GM23338 (cell line): ENCODE results near the gene OR5H2. TPM values are rescaled to one million over a fixed set of nuclear protein-coding genes. Genes with fewer than 3 reads are reported as not detected.
A peak's percentile ranks its signal among the peaks of the same experiment; 100 is the strongest.

Experiments used
- ATAC-seq: fragments of 200-7000 bp; cut with Tn5 transposase; 3 replicates; pipeline ENCODE4 v1.9.1; 2020
- DNase-seq: peaks from one replicate; pipeline ENCODE4 v3.0.0-alpha.2; 2015; ENCODE audit warnings: low spot score
- H2AFZ ChIP-seq: fragments of 200-600 bp; sonication (generic); 2 replicates; pipeline ENCODE4 v1.8.0; 2016; ENCODE audit warnings: antibody characterized with exemption, mild to moderate bottlenecking, moderate library complexity
- H3F3A ChIP-seq: fragments of 200-600 bp; sonication (generic); replicated peaks from 2 replicates; pipeline ENCODE4 v1.8.0; 2017; ENCODE audit warnings: antibody characterized with exemption, mixed run types, low read depth
- H3K27ac ChIP-seq: fragments of 200-600 bp; sonication (generic); 2 replicates; pipeline ENCODE4 v1.6.1; 2016; ENCODE audit warnings: low read depth
- H3K27me3 ChIP-seq: fragments of 200-600 bp; sonication (generic); 2 replicates; pipeline ENCODE4 v1.8.0; 2016; ENCODE audit warnings: mild to moderate bottlenecking, mixed run types, moderate library complexity; ENCODE audit not compliant: insufficient read depth
- H3K36me3 ChIP-seq: fragments of 200-600 bp; sonication (generic); 2 replicates; pipeline ENCODE4 v1.8.0; 2016; ENCODE audit warnings: mild to moderate bottlenecking; ENCODE audit not compliant: insufficient read depth
- H3K4me1 ChIP-seq: fragments of 200-600 bp; sonication (generic); 2 replicates; pipeline ENCODE4 v1.8.0; 2016; ENCODE audit warnings: mild to moderate bottlenecking, moderate library complexity; ENCODE audit not compliant: insufficient read depth
- H3K4me2 ChIP-seq: fragments of 200-600 bp; sonication (generic); 2 replicates; pipeline ENCODE4 v1.7.1; 2017; ENCODE audit warnings: mixed run types
- H3K4me3 ChIP-seq: fragments of 200-600 bp; sonication (generic); 2 replicates; pipeline ENCODE4 v1.6.1; 2016; ENCODE audit warnings: mixed run types
- H3K79me2 ChIP-seq: fragments of 200-600 bp; sonication (generic); replicated peaks from 2 replicates; pipeline ENCODE4 v1.8.0; 2017; ENCODE audit warnings: mild to moderate bottlenecking; ENCODE audit not compliant: insufficient read depth
- H3K9me2 ChIP-seq: fragments of 200-600 bp; sonication (generic); 2 replicates; pipeline ENCODE4 v1.8.0; 2017; ENCODE audit not compliant: insufficient read depth
- H4K20me1 ChIP-seq: fragments of 200-600 bp; sonication (generic); replicated peaks from 2 replicates; pipeline ENCODE4 v1.8.0; 2017; ENCODE audit warnings: mild to moderate bottlenecking; ENCODE audit not compliant: insufficient read depth
- H3K27ac Mint-ChIP-seq: 2 replicates; pipeline ENCODE4 v1.8.0; 2020; ENCODE audit warnings: inconsistent platforms, mild to moderate bottlenecking, moderate library complexity, mixed read lengths
- H3K27me3 Mint-ChIP-seq: 3 replicates; pipeline ENCODE4 v1.8.0; 2022; ENCODE audit warnings: low read depth, mild to moderate bottlenecking, moderate library complexity, mixed read lengths, inconsistent platforms; ENCODE audit not compliant: insufficient read depth, poor library complexity
- H3K36me3 Mint-ChIP-seq: 3 replicates; pipeline ENCODE4 v1.8.0; 2021; ENCODE audit warnings: low read depth, mild to moderate bottlenecking, inconsistent platforms, moderate library complexity, mixed read lengths
- H3K4me1 Mint-ChIP-seq: 3 replicates; pipeline ENCODE4 v1.8.0; 2020; ENCODE audit warnings: mild to moderate bottlenecking, inconsistent platforms, mixed read lengths
- H3K4me3 Mint-ChIP-seq: 3 replicates; pipeline ENCODE4 v1.8.0; 2021; ENCODE audit warnings: moderate library complexity, mild to moderate bottlenecking, inconsistent platforms, mixed read lengths
- H3K9me3 Mint-ChIP-seq: 3 replicates; pipeline ENCODE4 v1.8.0; 2020; ENCODE audit warnings: moderate library complexity, mild to moderate bottlenecking, inconsistent platforms, mixed read lengths
- CREB1 ChIP-seq: fragments of 250-450 bp; sonication (Bioruptor Pico); IDR thresholded peaks from 2 replicates; pipeline ENCODE4 v1.5.0; 2020; ENCODE audit warnings: low read depth, mild to moderate bottlenecking, moderate library complexity
- CTCF ChIP-seq, 2 experiments: fragments of 200-600 bp in 1 of 2; sonication (generic) in 1 of 2; conservative IDR thresholded peaks; 2 replicates each; pipeline versions ENCODE4 v1.5.1 to v1.6.1; 2016 to 2017; ENCODE audit warnings: antibody characterized with exemption in 2 of 2, low read depth in 2 of 2, mild to moderate bottlenecking in 2 of 2, moderate library complexity in 1 of 2
- JUNB ChIP-seq: IDR thresholded peaks from one replicate; pipeline ENCODE4 v1.6.1; 2016; ENCODE audit warnings: antibody characterized with exemption; ENCODE audit not compliant: unreplicated experiment
- REST ChIP-seq: IDR thresholded peaks from one replicate; pipeline ENCODE4 v1.6.1; 2018; ENCODE audit warnings: antibody characterized with exemption; ENCODE audit not compliant: unreplicated experiment
- ZNF114 ChIP-seq: fragments of 250-450 bp; sonication (Bioruptor Pico); IDR thresholded peaks from 2 replicates; pipeline ENCODE4 v1.5.0; 2020; ENCODE audit warnings: mild to moderate bottlenecking, moderate library complexity
- ZNF331 ChIP-seq: fragments of 250-450 bp; sonication (Bioruptor Pico); IDR thresholded peaks from 2 replicates; pipeline ENCODE4 v1.5.0; 2020; ENCODE audit warnings: low read depth, mild to moderate bottlenecking, moderate library complexity
- ZNF462 ChIP-seq: fragments of 250-450 bp; sonication (Bioruptor Pico); IDR thresholded peaks from 2 replicates; pipeline ENCODE4 v1.5.0; 2020; ENCODE audit warnings: mild to moderate bottlenecking, moderate library complexity
- polyA plus RNA-seq: library from polyadenylated mRNA; unstranded; fragments of >200 nt; fragmentation: Nextera tagmentation; extraction: Ambion mirVana; gene quantifications from 2 replicates; pipeline ENCODE4 v1.2.1, GENCODE V29; 2016
- total RNA-seq: library from RNA; depleted of rRNA; stranded (reverse); fragments of >200 nt; shearing (Covaris generic); gene quantifications from 2 replicates; pipeline ENCODE4 v1.2.3, GENCODE V29; 2014

OR5H2 gene
- total and polyA plus RNA-seq, 2 experiments from 2014 or later: 1.1 TPM; not detected in 1

DNA sequence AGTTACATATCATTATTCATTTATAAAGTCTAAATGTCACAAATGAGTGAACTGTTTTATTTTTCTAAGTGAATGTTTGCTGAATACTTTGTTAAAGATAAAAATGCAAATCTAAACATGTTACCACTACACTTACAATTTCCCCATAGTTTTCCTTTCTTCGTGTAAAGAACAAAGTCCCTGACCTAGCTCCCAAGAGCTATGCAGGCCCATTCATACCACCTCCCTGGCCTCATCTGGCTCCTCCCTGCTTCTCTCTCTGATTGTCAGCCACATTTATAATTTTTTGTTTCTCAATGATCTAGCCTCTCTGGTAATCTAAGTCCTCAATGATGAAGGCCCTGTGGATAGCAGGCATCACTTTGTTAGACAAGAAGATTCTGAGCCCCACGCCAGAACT, 40.4 kb downstream of the OR5H2 start:
- Mint-ChIP-seq H3K27ac (no peak overlapping the region), H3K36me3 (peaks cover 23% of the 10 kb centered on the region; the same call in 2 of the 3 replicates), H3K4me3 (peak overlapping the region; percentile 59), H3K9me3 (no peaks in the 10 kb centered on the region; the same call in 2 of the 3 replicates), H3K4me1 (peaks cover 39% of the 10 kb centered on the region), H3K27me3 (no peaks in the 10 kb centered on the region)
- no peak for TF ChIP-seq ZNF114 (CRISPR knock-in tag)
- TF ChIP-seq JUNB: no peak
- no peak for TF ChIP-seq CREB1 (CRISPR knock-in tag)
- TF ChIP-seq ZNF462: no peak
- no peak for TF ChIP-seq CTCF (conservative IDR thresholded peaks at IDR 0.05; ENCODE audit: low read depth in 2 of 2)
- TF ChIP-seq REST: no peak
- no peak for TF ChIP-seq ZNF331 (CRISPR knock-in tag)
- no peaks in the 10 kb centered on the region for H3F3A ChIP-seq
- no peak overlapping the region for H3K27ac ChIP-seq
- H3K36me3 ChIP-seq: peaks cover 3% of the 10 kb centered on the region; the same call in 1 of the 2 replicates
- no peaks in the 10 kb centered on the region for H3K9me2 ChIP-seq
- peaks cover 13% of the 10 kb centered on the region; the same call in 1 of the 2 replicates for H4K20me1 ChIP-seq
- ATAC-seq (no peak), DNase-seq (peak; percentile 9)
- H3K4me2 ChIP-seq: peak overlapping the region; percentile 78
- no peaks in the 10 kb centered on the region for H3K27me3 ChIP-seq
- H3K4me3 ChIP-seq: peak overlapping the region; percentile 59
- H3K79me2 ChIP-seq: peaks cover 72% of the 10 kb centered on the region
- H2AFZ ChIP-seq: no peak overlapping the region
- H3K4me1 ChIP-seq: peaks cover 46% of the 10 kb centered on the region
